ENCODE results near the gene ZBTB7A.

The ZBTB7A gene

DNA sequence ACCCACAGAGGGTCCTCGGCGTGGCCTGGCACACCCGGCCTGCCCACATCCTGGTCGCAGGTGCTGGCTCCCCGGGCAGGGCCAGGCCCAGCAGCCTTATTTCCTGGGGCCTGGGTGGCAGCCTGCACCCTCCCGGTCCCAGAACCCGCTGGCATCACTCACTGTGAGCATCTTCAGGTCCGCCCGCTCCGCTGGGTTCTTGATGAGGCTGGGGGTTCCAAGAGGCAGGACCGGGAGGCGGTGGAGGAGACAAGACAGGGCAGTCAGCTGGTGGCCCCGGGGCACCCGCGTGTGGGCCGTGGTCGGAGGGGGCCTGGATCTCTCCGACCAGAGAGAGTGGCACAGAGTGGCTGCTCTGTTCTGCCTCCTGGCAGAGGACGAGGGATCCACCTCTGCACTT, 27.6 kb upstream of the ZBTB7A start:
- TF ChIP-seq, protein P1, sequence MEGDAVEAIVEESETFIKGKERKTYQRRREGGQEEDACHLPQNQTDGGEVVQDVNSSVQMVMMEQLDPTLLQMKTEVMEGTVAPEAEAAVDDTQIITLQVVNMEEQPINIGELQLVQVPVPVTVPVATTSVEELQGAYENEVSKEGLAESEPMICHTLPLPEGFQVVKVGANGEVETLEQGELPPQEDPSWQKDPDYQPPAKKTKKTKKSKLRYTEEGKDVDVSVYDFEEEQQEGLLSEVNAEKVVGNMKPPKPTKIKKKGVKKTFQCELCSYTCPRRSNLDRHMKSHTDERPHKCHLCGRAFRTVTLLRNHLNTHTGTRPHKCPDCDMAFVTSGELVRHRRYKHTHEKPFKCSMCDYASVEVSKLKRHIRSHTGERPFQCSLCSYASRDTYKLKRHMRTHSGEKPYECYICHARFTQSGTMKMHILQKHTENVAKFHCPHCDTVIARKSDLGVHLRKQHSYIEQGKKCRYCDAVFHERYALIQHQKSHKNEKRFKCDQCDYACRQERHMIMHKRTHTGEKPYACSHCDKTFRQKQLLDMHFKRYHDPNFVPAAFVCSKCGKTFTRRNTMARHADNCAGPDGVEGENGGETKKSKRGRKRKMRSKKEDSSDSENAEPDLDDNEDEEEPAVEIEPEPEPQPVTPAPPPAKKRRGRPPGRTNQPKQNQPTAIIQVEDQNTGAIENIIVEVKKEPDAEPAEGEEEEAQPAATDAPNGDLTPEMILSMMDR (IDR thresholded peaks at IDR 0.05; ENCODE audit: low read depth, low read length, missing control alignments), result no peak

DNA sequence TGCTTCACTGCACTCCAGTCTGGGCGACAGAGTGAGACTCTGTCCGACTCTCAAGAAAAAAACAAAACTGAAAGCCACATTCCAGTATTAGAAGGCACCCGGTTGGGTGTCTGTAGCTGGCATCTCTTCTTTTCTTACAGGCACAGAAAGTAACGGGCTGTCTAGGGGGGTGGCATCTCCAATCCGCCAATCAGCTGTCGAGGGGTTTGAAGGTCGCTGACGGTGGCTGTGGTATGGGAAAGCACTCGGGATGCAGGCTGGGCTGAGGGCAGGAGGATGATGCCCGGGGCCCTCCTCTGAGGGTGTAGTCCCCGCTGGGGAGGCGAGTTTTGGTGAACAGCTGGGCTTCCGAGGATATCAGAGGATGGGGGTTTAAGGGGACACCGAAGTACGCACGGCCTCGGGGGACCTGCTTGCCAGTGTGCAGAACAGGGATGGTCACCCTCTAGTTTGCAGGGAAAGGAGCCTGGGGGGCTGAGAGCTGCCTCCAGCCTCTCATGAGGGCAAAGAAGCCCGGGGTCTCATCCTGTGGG, 27.0 kb upstream of the ZBTB7A start:
- H3K4me3 ChIP-seq (ENCODE audit: low read depth, low read length), result no peak overlapping the region
- in situ Hi-C loops (cut with HindIII; ENCODE audit: low sequenced_read_pairs), result no loop called here
- TF ChIP-seq, protein P1 (IDR thresholded peaks at IDR 0.05; ENCODE audit: low read depth, low read length, missing control alignments), result no peak

More for the DNA sequence above, 27.6 kb upstream of the ZBTB7A start:
- H3K4me3 ChIP-seq (ENCODE audit: low read depth, low read length), result no peak overlapping the region
- in situ Hi-C loops (cut with HindIII; ENCODE audit: low sequenced_read_pairs), result no loop called here
- DNase-seq (ENCODE audit: low read depth), result no peak

DNA sequence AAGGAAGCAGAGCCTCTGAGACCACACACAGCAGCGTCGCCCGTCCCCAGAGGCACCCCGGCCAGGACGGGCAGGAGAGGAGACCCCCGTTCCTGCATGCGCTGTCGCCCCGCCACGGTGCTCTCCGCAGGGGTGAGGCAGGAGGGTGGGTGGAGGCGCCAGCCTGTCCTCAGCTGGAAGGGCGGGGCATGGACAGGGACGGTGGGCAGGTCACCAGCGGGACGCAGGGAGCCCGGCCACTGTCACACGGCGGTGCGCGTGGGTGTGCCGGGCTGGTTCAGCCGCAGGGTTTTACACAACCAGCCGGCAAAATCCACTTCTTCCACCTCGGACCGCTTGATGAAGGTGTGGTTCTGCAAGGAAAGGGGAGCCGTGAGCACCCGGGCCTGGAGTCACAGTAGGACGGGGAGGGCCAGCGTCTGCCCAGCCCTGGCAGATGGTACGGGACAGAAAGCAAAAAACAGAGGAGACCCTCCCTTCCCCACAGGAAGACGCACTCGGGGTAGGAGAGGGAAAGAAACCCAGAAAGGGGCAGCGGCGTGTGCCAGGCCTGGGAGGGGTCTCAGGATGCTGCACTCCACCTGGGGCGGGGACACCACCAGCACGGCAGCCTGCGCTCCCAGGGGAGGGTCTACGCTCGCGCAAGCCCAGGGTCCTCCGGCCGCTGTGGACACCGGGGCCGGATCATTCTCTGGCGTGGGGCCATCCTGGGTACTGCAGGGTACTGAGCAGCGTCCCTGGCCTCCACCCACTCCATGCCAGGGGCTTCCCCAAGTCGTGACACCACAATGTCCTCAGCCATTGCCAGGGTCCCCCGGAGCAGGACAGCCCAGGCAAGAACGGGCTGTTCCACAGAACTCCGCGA, 23.9 kb upstream of the ZBTB7A start:
- TF ChIP-seq, protein P1 (IDR thresholded peaks at IDR 0.05; ENCODE audit: low read depth, low read length, missing control alignments), result no peak
- no peak for DNase-seq (ENCODE audit: low read depth)
- in situ Hi-C loops (cut with HindIII; ENCODE audit: low sequenced_read_pairs), result no loop called here
- H3K4me3 ChIP-seq (ENCODE audit: low read depth, low read length), result no peak overlapping the region

More for the DNA sequence above, 27.0 kb upstream of the ZBTB7A start:
- no peak for DNase-seq (ENCODE audit: low read depth)

DNA sequence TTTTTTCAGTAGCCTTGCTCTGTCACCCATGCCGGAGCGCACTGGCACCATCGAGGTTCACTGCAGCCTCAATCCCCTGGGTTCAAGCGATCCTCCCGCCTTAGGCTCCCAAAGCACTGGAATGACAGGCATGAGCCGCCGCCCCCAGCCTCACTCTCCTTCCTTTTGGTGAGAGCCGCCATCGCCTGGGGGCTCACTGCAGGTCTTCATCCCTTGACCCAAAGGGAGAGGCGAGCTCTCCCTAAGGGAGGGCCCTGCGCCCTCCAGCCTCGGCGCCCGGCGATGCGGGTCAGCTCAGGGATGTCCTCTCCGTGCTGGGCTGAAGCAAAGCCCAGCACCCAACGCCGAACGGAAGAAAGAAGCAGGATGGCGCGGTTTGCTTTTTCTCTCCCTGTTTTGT, 23.2 kb upstream of the ZBTB7A start:
- no peak overlapping the region for H3K4me3 ChIP-seq (ENCODE audit: low read depth, low read length)
- TF ChIP-seq, protein P1 (IDR thresholded peaks at IDR 0.05; ENCODE audit: low read depth, low read length, missing control alignments), result no peak
- DNase-seq (ENCODE audit: low read depth), result no peak
- in situ Hi-C loops (cut with HindIII; ENCODE audit: low sequenced_read_pairs), result no loop called here

DNA sequence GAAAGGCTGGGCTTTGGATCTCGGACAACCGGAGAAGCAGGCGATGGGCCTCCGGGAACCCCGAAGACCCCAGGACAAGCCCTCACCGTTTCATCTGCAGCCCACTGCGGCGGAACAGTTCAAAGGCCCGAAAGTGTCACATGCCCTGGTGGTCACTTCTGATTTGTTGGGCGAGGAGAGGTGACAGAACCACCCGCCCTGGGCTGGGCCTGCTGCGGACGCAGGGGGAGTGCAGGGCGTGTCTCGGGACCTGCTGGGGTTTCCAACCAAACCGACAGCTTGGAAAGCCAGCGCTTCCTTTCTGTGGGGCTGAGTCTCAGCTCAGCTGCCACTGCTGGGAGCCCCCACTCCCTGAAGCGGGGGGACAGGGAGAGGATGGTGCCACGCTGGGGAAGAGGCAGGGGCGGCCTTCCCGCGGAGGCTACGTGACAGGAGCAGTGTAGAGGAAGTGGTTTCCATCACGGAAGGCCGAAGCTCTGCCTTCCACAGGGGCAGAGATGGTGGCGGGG, 22.8 kb upstream of the ZBTB7A start:
- TF ChIP-seq, protein P1 (IDR thresholded peaks at IDR 0.05; ENCODE audit: low read depth, low read length, missing control alignments), result no peak
- in situ Hi-C loops (cut with HindIII; ENCODE audit: low sequenced_read_pairs), result no loop called here
- DNase-seq (ENCODE audit: low read depth), result no peak

DNA sequence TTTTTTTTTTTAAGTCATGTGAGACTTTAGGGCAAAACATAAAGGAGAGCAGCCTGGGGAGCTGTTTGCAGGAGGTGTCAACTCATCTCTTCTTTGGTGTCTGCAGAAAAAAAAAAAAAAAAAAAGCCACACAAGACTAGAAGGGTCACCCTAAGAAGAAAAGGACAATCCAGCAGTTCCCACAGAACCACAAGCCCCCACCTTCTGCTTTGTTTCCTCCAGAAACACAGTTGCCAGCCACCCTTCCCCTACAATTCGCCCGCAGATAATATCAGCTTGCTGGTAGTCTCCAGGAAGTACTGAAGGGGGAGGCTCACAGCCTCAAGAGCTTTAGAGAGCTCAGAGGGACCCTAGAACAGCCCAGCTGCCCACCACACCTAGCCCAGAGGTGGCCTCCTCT, 22.3 kb upstream of the ZBTB7A start:
- TF ChIP-seq, protein P1 (IDR thresholded peaks at IDR 0.05; ENCODE audit: low read depth, low read length, missing control alignments), result no peak
- H3K4me3 ChIP-seq (ENCODE audit: low read depth, low read length), result no peak overlapping the region
- no peak for DNase-seq (ENCODE audit: low read depth)
- in situ Hi-C loops (cut with HindIII; ENCODE audit: low sequenced_read_pairs), result no loop called here

More for the DNA sequence above, 22.8 kb upstream of the ZBTB7A start:
- no peak overlapping the region for H3K4me3 ChIP-seq (ENCODE audit: low read depth, low read length)
